Suppressor macrophage treated with lipopolysaccharide for 1 hour (primary cell): ENCODE measurements around the gene RNF149.
A peak's percentile ranks its signal among the peaks of the same experiment; 100 is the strongest.
"Not testable (repeated sequence)": the region's sequence is repeated elsewhere in the genome, so short reads cannot be mapped to it uniquely, and the experiment has no call there.

Experiments used
- DNase-seq, 3 donors: peaks; one replicate each; pipeline ENCODE4 v3.0.0-alpha.2; 2020 to 2022

RNF149 gene

DNA sequence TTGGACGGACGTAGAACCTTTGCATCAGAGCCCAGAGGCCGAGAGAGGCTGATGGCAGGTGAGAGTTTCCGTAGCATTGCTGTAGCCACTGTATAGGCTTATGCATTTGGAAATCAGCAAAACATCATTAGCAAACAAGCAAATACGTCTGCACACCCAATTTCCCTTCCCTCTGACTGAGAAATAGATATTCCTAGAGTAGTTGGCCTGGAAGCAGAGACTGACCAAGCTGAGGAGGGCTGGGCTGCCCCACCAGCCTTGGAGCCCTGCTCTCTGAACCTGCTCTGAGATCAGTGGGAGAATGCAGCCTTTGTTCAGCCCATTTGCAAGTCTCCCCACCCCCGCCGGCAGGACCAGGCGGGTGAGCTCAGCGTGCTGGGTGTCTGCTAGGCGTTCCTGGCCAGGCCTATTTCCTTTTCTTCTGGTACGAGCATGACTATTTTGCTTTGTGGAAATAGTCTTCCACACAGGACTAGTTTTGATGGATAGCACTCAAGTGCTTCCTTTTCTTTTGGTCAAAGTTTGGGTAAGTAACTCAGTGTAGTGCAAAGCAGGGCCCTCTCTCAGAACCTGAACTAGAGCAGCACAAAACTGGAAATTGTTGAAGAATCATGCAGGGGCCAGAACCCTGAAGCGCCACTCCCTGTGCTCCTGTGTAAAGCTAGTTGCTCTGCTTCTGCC, 21.9 kb upstream of the RNF149 start:
- DNase-seq = peak; percentile 77 to 83 (median 81)

DNA sequence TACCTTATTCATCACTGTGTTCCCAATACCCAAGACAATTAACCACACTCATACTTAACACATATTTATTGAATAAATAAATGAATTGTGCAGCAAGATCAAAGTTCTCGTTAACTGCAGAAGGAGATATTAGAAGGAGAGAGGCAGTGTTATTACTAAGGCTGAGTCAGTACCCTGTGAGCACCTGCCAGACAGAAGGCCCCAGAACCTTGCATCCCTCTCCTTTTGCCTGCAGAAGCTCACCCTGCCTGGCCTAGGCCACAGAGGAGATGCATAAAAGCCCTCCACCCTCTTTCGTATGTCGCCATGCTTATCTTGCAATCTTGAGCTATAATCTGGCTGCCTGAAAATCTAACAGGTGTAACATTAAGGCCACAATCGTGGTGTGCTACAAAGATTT, 20.5 kb upstream of the RNF149 start:
- no peak for DNase-seq

DNA sequence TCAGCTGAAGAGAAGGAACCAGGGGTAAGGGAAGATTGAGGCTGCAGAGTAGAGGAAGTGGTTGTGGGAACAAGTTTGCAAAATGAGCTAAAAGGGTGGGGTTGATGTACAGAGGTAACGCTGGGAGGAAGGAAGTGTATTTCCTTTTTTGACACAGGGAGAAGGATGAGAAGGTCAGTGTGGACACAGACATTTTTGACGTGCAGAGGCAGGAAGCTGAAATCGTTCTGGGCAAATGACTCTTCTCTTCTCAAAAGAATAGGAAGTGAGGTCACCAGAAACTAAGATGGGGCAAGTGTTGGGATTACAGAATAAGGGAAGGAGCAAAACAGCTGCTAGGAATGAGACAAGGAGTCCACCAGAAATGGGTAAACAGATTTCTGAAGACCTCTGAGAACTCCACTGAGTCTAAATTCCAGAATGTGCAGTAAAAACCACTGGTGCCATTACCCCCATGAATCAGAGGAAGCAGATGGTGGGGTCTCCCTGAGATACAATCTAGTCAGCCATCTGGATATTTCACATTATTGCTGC, 20.0 kb upstream of the RNF149 start:
- DNase-seq = peak; percentile 85 to 95 (median 92)

DNA sequence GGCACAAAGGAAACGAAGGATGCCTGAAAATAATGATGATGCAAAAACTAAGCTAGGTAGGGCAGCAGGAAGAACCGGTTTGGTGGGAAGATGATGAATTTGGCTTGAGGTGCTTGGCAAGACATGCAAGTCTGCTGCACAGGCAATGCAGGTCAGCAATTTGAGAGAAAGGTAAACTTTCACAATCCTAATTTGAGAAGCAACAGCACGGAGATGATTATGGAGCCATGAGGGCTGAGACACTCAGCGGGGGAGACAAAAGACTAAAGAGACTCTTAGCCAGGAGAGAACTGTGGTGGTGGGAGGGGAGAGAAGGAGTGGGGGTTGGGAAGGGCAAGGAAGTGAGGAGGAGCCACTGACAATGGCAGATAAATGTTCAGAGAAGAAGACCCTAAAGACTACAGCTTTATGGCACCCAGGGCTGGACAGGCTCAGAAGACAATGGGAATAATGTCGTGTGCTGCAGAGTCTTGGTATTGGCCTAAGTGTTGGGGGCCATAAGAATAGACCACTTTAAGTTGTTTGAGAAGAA, 19.4 kb upstream of the RNF149 start:
- DNase-seq = no peak

DNA sequence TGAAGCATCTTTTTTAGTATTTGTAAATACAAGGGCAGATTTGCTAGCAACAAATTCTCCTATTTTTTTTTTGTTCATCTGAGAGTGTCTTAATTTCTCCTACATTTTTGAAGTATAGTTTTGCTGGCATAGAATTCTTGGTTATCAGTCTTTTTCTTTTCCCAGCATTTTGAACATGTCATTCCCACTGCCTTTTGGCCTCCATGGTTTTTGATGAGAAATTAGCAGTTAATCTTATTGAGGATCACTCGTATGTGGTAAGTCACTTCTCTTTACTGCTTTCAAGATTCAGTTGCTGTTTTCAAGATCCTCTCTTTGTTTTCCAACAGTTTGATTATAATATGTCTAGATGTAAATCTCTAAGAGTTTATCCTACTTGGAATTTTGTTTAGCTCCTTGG, 16.9 kb upstream of the RNF149 start:
- DNase-seq = no peak

DNA sequence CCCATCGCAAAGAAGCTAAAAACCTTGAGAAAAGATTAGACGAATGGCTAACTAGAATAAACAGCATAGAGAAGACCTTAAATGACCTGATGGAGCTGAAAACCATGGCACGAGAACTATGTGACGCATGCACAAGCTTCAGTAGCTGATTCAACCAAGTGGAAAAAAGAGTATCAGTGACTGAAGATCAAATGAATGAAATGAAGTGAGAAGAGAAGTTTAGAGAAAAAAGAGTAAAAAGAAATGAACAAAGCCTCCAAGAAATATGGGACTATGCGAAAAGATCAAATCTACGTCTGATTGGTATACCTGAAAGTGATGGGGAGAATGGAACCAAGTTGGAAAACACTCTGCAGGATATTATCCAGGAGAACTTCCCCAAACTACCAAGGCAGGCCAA, 8.1 kb upstream of the RNF149 start:
- not testable (repeated sequence) for DNase-seq

DNA sequence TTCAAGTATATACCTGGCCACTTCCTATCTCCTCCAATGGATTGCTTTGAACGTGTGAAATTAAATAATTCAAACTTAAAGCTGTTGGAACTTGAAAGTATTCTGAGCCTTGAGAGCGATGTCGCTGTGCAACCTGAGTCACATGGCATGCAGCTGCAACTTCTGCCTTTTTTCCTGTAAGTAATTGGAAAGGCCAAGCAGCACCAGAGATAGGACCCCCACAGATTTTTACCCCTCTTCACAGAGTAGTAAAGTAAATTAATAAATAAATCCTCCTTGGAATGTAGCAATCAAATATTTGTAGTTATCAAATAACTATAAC, 3.2 kb upstream of the RNF149 start:
- peak in 1 of 3 donors; percentile 30 for DNase-seq

DNA sequence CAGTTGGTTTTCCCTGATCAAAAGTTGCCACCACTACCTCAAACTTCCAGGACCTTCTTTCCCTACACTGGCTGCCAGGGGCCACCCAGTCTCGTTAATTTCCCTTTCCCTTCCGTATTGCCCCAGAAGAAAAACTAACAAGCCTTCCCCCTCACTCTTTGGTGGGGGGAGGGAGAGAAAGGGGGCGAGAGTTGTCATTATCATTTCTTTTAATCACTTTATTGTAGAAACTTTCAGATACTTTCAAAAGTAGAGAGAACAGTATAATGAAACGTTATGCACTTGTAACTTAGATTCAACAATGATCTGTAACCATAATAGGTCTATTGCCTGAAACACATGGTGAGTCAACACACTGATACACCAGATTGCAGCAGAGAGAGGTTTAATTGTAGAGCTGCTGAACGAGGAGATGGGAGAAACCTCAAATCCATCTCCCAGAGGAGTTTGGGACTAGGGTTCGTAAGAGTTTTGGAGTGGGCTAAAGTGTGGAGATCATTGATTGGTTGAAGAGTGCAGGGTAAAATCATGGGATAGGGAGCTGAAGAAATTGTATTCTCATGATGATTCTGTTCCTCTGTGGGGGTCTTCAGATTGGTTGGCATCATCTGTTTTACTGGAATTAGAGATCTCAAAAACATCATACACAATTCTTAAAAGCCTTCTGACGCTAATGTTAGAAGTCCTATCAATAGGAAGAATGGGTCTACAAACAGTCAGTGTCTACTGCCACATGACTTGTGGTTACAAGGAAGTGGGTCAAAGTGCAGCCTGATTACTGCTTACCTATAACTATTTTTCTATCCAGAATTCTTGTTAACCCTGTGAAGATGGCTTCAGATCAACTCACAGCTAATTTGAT, 2.6 kb upstream of the RNF149 start:
- peak in 1 of 3 donors; percentile 49 for DNase-seq

DNA sequence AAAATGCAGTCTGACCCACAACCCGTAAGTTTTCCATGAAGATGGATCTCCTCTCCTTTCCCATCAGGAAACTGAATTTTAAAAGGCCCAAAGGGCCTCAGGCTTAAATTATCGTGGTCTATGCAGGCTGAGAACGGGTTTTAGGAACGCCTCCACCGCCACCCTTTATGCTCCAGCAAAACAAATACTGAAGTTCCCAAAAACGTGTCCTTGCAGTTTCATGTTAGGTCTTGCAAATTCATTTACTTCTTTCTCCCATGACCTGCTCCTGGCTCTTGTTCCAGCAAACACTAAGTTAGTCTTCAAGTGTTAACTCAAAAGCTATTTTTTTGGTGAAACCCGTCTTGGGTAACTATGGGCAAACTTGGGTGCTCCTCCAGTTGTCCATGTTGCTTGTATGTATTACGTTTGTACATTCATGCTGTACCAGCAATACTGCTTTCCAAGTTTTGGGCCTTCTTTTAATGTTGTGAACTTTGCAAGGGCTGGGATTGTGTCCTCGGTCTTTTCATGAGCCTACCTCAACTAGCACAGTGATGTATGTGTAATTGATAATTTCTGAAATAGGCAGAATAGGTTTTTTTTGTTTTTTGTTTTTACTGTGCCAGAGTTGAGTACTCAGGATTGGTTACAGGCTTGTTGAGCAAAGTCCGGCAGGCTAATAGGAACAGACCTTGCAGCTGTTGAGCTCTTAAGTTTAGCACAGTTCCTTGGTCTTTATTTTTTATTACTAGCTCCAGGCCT, 1.8 kb upstream of the RNF149 start:
- DNase-seq = no peak

DNA sequence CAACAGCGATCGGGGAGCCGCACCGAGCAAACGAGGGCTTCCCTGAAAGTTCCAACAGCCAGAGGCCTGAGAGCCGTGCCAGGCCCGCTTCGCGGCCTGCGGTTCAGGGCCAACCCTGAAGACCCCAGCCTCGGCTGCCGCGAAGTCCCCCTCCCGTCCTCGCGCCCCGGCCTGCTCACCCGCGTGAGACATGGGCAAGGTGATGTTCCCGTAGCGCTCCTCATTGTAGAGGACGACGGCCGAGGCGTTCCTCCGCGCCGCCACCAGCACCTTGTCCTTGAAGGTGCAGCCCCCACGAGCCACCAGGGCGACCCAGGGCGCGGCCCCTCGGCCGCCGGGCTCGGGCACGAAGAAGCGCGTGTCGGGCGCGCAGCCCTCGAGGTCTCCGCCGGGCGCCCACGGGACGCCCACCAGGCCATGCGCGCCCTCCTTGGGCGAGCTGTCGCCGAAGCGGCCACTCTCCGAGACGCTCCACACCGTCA, 510 bp downstream of the RNF149 start:
- DNase-seq = peak in 1 of 3 donors; percentile 53

DNA sequence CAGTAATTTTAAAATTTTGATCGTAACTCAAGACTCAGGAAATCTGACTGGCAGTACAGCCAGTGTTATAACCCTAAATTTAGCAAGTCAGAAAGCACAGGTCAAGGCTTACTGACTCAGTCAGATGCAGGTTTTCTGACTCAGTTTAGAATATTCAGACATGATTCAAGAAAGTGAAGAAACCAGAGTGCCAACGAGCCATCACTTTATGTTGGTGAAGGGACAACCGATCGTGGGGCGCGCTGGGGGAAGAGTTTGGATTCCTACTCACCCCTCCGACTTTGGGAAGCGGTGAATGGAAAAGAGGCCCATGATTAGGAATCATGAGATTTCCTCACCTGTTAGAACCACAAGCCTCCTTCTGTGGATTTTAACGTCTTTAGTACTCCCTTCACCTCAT, 998 bp downstream of the RNF149 start:
- DNase-seq = peak in 1 of 3 donors; percentile 52

DNA sequence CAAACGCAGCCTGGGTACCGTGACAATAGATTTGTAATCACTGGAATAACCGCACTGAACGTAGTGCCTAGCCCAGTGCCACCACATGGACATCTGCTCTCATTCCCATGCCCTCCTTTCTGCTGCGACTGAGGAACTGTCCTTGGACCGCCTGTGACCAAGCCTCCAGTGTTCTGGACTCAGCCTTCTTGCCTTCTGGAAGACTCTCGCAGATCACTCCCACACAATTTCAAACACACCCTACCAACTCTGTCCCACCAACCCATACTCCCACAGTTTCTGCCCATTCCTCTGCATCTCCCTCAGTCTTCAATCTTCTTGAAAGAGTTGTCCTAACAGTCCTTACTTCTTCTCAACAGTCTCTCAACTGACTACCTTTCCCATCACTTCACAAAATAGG, 2.1 kb downstream of the RNF149 start:
- DNase-seq = peak; percentile 43 to 50 (median 48)

DNA sequence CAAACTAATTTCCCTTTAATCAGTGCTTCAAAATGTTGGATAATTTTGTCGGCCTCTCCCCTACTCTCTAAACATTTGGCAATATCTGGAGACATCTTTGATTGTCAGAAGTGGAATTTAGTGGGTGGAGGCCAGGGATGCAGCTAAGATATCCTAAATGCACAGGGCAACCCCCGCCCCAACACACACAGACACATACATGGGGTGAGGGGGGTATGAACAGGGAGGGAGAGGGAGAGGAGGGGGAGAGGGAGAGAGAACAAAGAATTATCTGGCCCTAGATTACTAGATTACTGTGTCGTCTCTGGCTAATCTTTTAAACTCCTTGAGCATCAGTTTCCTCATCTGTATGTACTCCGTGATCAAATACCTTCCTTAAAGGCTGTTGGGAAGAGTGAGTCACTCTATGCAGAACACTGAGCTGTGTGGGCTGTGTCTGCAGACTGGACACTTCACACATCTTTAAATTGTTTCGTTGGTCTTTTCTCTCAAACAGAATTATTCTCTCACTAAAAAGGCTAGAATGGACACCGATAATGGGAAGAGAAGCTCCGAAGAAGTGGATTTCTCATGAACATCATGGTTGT, 2.9 kb downstream of the RNF149 start:
- DNase-seq = peak; percentile 68 to 79 (median 79)

DNA sequence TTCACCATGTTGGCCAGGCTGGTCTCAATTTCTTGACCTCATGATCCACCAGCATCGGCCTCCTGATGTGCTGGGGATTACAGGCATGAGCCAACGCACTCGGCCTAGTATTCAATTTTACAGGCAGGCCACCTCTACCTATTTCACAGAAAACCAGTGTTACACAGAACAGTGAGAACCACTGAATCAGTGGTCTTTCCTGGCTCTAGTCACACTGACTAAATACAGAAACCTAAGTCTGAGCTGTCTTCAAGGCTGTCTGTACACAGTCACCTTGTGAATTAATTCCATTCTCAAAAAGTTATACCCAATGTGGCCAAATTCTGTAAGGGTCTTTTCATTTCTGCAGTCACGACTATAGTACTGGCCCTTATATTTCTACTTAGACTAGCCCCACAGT, 3.5 kb downstream of the RNF149 start:
- no peak for DNase-seq

DNA sequence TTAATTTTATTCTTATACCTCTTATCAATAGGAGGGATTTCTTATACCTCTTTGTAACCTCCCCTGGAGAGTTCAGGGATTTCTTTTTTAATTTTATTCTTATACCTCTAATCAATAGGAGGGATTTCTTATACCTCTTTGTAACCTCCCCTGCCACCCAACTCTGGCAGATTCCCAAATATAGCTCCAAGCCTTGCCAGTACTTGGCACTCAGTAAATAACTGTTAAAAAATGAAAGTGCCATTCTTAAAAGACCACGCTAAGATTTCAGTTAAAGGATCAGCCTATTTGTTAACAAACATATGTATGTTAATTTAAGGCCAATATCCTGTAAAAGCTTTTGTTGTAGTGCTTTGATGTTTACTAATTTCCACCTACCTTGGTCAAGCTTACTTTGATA, 4.8 kb downstream of the RNF149 start:
- no peak for DNase-seq

DNA sequence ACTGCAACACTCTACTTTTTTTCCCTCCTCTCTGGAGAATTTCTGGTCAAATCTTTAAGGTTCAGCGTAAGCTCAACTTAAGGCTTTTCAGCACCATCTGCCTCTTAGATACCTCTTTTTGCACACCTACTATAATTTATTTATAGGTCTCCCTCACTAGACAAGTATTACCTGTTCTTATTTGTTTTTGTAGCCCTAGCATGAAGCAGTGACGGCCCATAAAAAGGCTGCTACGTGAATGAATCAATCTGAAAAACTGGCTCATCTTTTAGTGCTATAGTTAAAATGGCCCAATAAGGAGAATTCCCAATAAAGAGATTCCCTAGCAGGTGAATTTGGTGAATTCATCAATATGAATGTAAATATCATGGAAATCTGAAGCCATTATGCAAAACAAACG, 6.5 kb downstream of the RNF149 start:
- DNase-seq = peak in 1 of 3 donors; percentile 11

DNA sequence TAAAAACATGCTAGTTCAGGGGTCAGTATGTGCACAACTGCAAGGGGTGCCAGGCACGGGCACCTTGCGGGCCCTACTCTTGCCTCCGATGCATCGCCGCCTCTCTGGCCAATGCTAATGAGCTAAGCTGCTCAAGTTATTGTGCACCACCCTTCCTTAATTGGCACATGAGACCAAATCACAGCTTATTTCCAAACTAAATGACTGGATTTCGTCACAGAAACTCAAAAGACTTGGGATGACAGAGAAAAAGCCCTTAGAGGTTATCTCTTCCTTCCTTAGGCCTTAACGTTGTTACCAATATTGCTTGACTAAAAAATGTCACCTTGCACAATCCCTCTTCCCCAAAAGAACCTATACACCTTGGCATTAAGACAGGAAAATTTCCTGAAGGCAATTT, 7.7 kb downstream of the RNF149 start:
- no peak for DNase-seq

DNA sequence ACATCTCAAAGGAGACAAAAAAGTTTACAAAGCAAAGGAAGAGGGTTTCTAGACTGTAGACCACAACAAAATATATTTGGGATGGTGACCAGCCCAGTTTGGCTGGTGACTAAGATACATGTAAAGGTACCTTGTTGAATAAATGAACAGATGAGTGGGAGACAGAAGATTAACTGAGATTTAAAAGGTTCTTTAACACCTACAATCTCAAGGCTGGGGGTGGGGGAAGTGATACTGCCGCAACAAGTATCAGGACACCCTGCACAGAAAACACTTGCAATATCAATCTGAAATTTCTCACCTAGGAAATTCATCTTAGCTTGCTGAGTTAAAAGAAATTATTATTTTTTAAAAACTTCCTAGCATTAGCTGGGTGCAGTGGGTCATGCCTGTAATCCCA, 8.3 kb downstream of the RNF149 start:
- DNase-seq = no peak

DNA sequence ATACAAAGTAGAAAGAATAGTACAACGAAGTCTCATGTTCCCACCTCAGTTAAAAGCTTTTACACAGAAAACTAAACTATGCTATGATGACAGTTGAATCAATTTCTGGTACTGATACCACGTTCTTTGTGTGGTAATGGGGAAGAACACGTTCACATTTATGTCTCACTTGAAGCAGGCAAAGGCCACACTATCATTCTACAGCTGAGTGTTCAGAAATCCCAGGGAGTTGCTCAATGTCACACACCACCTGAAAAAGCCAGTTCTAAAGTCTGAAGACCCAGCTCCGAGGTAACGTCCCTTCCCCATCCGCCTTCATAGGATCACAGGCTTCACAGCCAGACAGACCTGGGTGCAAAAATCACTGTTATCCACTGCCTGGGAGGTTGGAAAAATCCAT, 8.9 kb downstream of the RNF149 start:
- no peak for DNase-seq

DNA sequence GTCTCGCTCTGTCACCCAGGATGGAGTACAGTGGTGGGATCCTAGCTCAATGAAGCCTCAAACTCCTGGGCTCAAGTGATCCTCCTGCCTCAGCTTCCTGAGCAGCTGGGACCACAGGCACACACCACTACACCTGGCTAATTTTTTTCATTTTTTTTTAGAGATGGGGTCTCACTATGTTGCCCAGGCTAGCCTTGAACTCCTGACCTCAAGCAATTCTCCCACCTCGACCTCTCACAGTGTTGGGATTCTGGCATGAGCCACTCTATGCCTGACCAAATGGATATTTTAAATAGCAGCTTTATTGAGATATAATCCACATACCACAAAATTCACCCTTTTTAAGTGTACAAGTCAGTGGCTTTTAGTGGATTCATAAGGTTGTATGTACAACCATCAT, 11.1 kb downstream of the RNF149 start:
- DNase-seq = no peak

DNA sequence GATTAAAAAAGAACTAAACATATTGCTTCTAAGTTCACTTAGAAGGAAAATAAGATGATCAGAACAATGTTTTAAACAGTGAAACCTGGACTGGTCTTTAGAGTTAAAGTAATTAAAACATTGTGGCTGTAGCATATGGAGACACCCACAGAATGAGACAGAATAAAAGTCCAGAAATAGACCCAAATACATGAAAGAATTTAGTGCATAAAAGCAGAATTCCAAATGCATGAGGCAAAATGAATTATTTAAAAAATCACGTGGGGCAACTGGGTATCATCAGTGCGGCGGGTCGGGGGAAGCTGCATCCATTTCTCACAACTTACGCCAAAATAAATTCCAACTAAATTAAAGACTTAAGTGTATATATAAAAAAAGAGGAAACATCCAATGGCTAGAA, 12.1 kb downstream of the RNF149 start:
- no peak for DNase-seq

DNA sequence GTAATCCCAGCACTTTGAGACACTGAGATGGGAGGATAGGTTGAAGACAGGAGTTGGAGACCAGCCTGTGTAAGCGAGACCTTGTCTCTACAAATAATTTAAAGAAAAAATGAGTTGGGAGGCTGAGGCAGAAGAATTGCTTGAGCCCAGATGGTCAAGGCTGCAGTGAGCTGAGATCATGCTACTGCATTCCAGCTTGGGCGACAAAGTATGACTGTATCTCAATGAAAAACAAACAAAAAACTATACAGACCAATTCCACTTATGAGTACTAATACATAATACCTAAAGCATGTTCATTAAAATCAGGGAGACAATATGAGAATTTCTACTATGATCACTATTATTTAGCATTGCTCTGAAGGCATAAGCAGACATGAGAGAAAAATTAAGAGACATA, 12.6 kb downstream of the RNF149 start:
- DNase-seq = no peak

DNA sequence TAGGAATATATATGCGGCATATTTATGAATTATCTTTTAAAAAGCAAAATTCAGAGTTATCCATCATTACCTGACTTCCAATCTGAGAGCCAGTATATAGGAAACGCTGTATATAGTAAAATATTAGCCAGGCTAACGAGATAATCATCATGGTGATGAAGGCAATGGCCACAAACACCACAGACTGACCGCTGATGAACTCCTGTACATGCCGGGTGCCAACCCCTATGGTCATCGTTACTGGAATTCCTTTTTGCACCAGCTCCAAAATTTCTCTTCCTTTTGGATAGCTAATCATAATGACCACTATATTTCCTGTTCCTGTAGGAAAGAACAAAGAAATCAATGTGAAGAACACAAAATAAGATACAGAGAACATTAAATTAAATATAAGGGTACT, 13.6 kb downstream of the RNF149 start:
- no peak for DNase-seq
